Sciatic nerve (tissue), 2 donors: ENCODE data around the gene MEP1A. TPM values are rescaled to one million over a fixed set of nuclear protein-coding genes. Genes with fewer than 3 reads are reported as not detected.
"Not testable (repeated sequence)": the region's sequence is repeated elsewhere in the genome, so short reads cannot be mapped to it uniquely, and the experiment has no call there.

ENCODE experiments used
- ATAC-seq: fragments of 200-7000 bp; cut with Tn5 transposase; one replicate; pipeline ENCODE4 v1.9.1; 2020; ENCODE audit warnings: mild to moderate bottlenecking, moderate library complexity
- DNase-seq: peaks from one replicate; pipeline ENCODE4 v3.0.0-alpha.2; 2020; ENCODE audit warnings: low spot score
- intact Hi-C: fragments of 100-400 bp; cut with DNase I; formaldehyde crosslinking; loops from one replicate; pipeline ENCODE4 v1.14.2; 2022
- total RNA-seq: library from RNA; stranded (reverse); fragmentation: NEBNext Ultra II Directional; extraction: Animal tissue kit (Norgen Biotek cat#: 25700); gene quantifications from one replicate; pipeline ENCODE4 v1.2.1, GENCODE V29; 2021
- donor health status: DM: no; HTN: no; CAD: no.
- donor health status: DM: no; HTN: no; CAD: no.

Gene MEP1A
- total RNA-seq: not detected

- DNase-seq (no peak), ATAC-seq (no peak)
- intact Hi-C loops: no loop called here
Measured at GRCh38 chr6:46793138-46793537, at the start of gene MEP1A. TSS of gene MEP1A (plus strand) at chr6:46793389. CDS start at chr6:46793399, 10 bp downstream.

GRCh38 chr6:46743425-46744158 is 49.6 kb upstream of the MEP1A start:
- DNase-seq (no peak), ATAC-seq (no peak)
- intact Hi-C loops: loop anchor here (10.0 kb wide), 1 partner anchor 919 kb away; no protein-coding TSS in a partner anchor

GRCh38 chr6:46744159-46744725 is 48.9 kb upstream of the MEP1A start:
- ATAC-seq, DNase-seq: not testable (repeated sequence)

GRCh38 chr6:46745973-46746372 is 47.2 kb upstream of the MEP1A start:
- no peak for ATAC-seq
- DNase-seq: no peak
- intact Hi-C loops: loop anchor here (5.0 to 10.0 kb wide), 2 partner anchors 794 to 921 kb away; no protein-coding TSS in a partner anchor

More at GRCh38 chr6:46744159-46744725, 48.9 kb upstream of the MEP1A start:
- intact Hi-C loops: loop anchor here (10.0 kb wide), 1 partner anchor 919 kb away; no protein-coding TSS in a partner anchor

- DNase-seq (no peak), ATAC-seq (no peak)
Measured at GRCh38 chr6:46746696-46747095, 46.5 kb upstream of the MEP1A start, which contains the start of gene ANKRD66. TSS of gene ANKRD66 (plus strand) at chr6:46746933. CDS start at chr6:46751949, 5,016 bp downstream.

GRCh38 chr6:46748940-46749503 is 44.2 kb upstream of the MEP1A start:
- ATAC-seq (no peak), DNase-seq (no peak)
- intact Hi-C loops: loop anchor here (5.0 to 10.0 kb wide), 2 partner anchors 797 to 924 kb away; no protein-coding TSS in a partner anchor

More at GRCh38 chr6:46746696-46747095, 46.5 kb upstream of the MEP1A start, which contains the start of gene ANKRD66:
- intact Hi-C loops: loop anchor here (5.0 to 10.0 kb wide), 2 partner anchors 794 to 922 kb away; no protein-coding TSS in a partner anchor

- intact Hi-C loops: loop anchor here (5.0 to 10.0 kb wide), 2 partner anchors 797 to 925 kb away; no protein-coding TSS in a partner anchor
- ATAC-seq (no peak), DNase-seq (no peak)
Measured at GRCh38 chr6:46749731-46750130, 43.5 kb upstream of the MEP1A start.

- DNase-seq: no peak
- ATAC-seq: no peak
- intact Hi-C loops: no loop called here
Measured at GRCh38 chr6:46751658-46752057, 41.5 kb upstream of the MEP1A start.

- intact Hi-C loops: no loop called here
- no peak for ATAC-seq
- no peak for DNase-seq
Measured at GRCh38 chr6:46755865-46756264, 37.3 kb upstream of the MEP1A start.

- DNase-seq: no peak
- peak; percentile 87 for ATAC-seq
- intact Hi-C loops: no loop called here
Measured at GRCh38 chr6:46756469-46757213, 36.5 kb upstream of the MEP1A start.

- DNase-seq: no peak
- intact Hi-C loops: no loop called here
- ATAC-seq: peak; percentile 90
Measured at GRCh38 chr6:46757214-46757596, 36.0 kb upstream of the MEP1A start.

GRCh38 chr6:46758960-46759753 is 34.0 kb upstream of the MEP1A start:
- intact Hi-C loops: no loop called here

GRCh38 chr6:46760925-46761324 is 32.3 kb upstream of the MEP1A start:
- no peak for ATAC-seq
- DNase-seq: no peak
- intact Hi-C loops: no loop called here

More at GRCh38 chr6:46758960-46759753, 34.0 kb upstream of the MEP1A start:
- ATAC-seq (no peak), DNase-seq (no peak)

- DNase-seq: no peak
- ATAC-seq: no peak
- intact Hi-C loops: no loop called here
Measured at GRCh38 chr6:46763466-46763865, 29.7 kb upstream of the MEP1A start.

GRCh38 chr6:46764280-46764679 is 28.9 kb upstream of the MEP1A start:
- ATAC-seq, DNase-seq, intact Hi-C loops: not testable (repeated sequence)

GRCh38 chr6:46764961-46765360 is 28.2 kb upstream of the MEP1A start:
- intact Hi-C loops: no loop called here
- ATAC-seq (no peak), DNase-seq (no peak)

GRCh38 chr6:46772016-46772415 is 21.2 kb upstream of the MEP1A start:
- ATAC-seq (peak; percentile 48), DNase-seq (no peak)
- intact Hi-C loops: no loop called here

- intact Hi-C loops: no loop called here
- peak; percentile 89 for ATAC-seq
- no peak for DNase-seq
Measured at GRCh38 chr6:46772762-46773161, 20.4 kb upstream of the MEP1A start.
